HL-60 (cell line): ENCODE data around the gene MSL1.

Experiments
- GABPA ChIP-seq: IDR thresholded peaks from 2 replicates; pipeline ENCODE4 v1.6.1; 2012; ENCODE audit warnings: low read depth
- POLR2AphosphoS5 ChIP-seq: IDR thresholded peaks from 2 replicates; pipeline ENCODE4 v1.6.1; 2012; ENCODE audit warnings: low read depth
- SPI1 ChIP-seq: IDR thresholded peaks from 2 replicates; pipeline ENCODE4 v1.6.1; 2012; ENCODE audit warnings: low read depth, mild to moderate bottlenecking, borderline replicate concordance
- TF ChIP-seq, protein P1 (sequence below): IDR thresholded peaks from one replicate; pipeline ENCODE4 v1.5.1; 2011; ENCODE audit warnings: low read length, control low read depth, inconsistent platforms; ENCODE audit not compliant: insufficient read depth
- TF ChIP-seq, protein P2 (sequence below): IDR thresholded peaks from 2 replicates; pipeline ENCODE4 v1.6.1; 2012; ENCODE audit warnings: low read depth; ENCODE audit not compliant: insufficient replicate concordance

GRCh38 chr17:40095351-40095943, 26.3 kb upstream of the MSL1 start:
- TF ChIP-seq, protein P1, sequence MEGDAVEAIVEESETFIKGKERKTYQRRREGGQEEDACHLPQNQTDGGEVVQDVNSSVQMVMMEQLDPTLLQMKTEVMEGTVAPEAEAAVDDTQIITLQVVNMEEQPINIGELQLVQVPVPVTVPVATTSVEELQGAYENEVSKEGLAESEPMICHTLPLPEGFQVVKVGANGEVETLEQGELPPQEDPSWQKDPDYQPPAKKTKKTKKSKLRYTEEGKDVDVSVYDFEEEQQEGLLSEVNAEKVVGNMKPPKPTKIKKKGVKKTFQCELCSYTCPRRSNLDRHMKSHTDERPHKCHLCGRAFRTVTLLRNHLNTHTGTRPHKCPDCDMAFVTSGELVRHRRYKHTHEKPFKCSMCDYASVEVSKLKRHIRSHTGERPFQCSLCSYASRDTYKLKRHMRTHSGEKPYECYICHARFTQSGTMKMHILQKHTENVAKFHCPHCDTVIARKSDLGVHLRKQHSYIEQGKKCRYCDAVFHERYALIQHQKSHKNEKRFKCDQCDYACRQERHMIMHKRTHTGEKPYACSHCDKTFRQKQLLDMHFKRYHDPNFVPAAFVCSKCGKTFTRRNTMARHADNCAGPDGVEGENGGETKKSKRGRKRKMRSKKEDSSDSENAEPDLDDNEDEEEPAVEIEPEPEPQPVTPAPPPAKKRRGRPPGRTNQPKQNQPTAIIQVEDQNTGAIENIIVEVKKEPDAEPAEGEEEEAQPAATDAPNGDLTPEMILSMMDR = no peak
- TF ChIP-seq GABPA = no peak
- TF ChIP-seq, protein P2, sequence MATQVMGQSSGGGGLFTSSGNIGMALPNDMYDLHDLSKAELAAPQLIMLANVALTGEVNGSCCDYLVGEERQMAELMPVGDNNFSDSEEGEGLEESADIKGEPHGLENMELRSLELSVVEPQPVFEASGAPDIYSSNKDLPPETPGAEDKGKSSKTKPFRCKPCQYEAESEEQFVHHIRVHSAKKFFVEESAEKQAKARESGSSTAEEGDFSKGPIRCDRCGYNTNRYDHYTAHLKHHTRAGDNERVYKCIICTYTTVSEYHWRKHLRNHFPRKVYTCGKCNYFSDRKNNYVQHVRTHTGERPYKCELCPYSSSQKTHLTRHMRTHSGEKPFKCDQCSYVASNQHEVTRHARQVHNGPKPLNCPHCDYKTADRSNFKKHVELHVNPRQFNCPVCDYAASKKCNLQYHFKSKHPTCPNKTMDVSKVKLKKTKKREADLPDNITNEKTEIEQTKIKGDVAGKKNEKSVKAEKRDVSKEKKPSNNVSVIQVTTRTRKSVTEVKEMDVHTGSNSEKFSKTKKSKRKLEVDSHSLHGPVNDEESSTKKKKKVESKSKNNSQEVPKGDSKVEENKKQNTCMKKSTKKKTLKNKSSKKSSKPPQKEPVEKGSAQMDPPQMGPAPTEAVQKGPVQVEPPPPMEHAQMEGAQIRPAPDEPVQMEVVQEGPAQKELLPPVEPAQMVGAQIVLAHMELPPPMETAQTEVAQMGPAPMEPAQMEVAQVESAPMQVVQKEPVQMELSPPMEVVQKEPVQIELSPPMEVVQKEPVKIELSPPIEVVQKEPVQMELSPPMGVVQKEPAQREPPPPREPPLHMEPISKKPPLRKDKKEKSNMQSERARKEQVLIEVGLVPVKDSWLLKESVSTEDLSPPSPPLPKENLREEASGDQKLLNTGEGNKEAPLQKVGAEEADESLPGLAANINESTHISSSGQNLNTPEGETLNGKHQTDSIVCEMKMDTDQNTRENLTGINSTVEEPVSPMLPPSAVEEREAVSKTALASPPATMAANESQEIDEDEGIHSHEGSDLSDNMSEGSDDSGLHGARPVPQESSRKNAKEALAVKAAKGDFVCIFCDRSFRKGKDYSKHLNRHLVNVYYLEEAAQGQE = no peak
- TF ChIP-seq SPI1 = no peak
- peak; percentile 36; the same call in 1 of the 2 replicates for TF ChIP-seq POLR2AphosphoS5
